NCI-H82 (cell line): Measurements from ENCODE around the gene CTRB2.

Experiments
- DNase-seq: peaks from one replicate; lab custom pipeline; 2025; lab: John Stamatoyannopoulos, UW

CTRB2 gene

GRCh38 chr16:75206749-75207451, at the start of gene CTRB2:
CTRB2 (minus strand) TSS chr16:75207161; CDS start chr16:75207141, 20 bp downstream.
- DNase-seq = no peak

DNA sequence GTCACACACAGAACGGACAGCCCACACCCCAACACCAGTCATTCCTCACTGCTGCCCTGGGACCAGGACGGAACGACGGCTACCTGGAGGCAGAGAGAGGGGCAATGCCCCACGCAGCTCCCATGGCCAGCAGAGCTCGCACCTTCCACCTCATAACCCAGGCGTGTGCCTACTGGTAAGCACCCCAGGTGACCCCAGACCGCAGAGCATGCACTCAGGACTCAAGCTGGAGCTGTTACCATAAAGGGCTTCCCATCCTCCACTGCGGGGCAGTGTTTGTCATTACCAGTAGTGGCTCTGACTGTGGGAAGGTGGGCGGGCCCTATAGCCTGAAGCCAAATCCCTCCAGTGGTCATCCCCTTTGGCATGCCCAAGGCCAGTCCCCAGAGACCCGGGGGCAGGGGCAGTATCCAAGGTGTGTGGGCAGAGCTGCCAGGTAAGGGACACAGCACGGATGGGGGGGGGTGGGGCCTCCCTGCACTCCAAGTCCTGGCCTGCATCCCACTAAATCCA, 49.2 kb upstream of the CTRB2 start:
- peak; percentile 63 for DNase-seq

- DNase-seq = no peak
Observed at GRCh38 chr16:75254359-75254837, 47.4 kb upstream of the CTRB2 start.

- no peak for DNase-seq
Observed at GRCh38 chr16:75252946-75253911, 46.3 kb upstream of the CTRB2 start.

DNA sequence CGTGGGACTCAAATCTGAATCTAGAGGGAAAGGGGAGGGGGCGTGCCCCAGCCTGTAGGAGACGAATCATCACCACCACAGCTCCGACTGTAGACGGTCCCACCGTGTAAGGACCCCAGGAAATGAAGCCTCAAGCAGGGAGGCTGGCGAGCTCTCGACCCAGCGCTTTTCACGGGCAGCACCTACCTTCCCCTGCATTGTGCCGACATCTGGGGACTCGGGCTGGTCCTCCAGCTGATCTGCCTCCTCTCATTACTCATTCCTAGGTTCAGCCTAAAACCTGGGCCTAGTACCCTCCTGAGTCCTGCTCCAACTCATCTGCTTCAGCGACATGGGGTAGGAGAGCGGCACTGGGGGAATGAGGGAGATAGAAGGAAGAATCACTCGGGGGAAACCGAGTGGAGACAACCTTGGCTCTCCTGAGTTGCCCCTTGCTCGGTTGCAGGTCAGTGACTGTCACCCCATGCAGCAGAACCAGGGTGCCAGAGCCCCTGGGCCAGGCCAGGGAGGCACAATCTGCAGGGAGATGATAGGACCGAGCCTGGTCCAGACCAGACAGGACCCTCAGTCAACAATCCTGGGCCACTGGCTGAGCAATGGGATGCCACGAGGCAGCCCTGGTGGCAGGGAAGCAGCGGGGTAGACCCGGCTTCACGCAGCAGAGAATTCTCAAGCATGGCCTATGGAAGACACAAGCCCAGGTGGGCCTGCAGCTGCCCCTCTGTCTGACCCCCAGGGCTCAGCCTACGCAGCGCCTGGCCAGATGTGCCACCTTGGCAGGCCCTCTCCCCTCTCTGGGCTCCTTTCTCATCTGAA, 45.3 kb upstream of the CTRB2 start:
- no peak for DNase-seq

GRCh38 chr16:75251280-75252048, 44.5 kb upstream of the CTRB2 start, which contains the start of gene BCAR1:
BCAR1 (minus strand) TSS chr16:75251624; CDS start chr16:75251482, 142 bp downstream.
- peak; percentile 89 for DNase-seq

DNA sequence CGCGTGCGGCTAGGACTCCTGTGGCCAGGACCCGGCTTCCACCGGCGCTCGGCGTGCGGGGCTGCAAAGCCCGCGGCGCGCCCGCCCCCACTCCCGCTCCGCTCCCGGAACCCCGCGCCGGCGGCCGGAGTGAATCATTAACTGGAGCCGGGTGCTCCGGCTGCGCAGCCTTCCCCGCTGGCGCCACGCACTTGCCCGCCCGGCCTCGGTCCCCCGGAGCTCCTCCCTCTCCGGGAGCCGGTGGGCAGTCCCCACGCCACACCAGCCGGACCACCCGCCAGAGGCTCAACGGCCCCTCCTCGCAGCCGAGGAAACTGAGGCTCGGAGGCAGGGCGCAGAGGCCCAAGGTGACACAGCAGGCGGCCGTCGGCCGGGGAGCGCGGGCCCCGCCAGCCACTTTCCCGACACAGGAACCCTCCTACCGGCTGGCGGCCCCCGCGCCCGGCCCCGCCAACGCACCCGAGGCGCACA, 43.9 kb upstream of the CTRB2 start:
- peak; percentile 41 for DNase-seq

GRCh38 chr16:75250089-75250808, 43.3 kb upstream of the CTRB2 start:
- no peak for DNase-seq

- no peak for DNase-seq
Observed at GRCh38 chr16:75249441-75249840, 42.5 kb upstream of the CTRB2 start.

GRCh38 chr16:75248536-75249380, 41.8 kb upstream of the CTRB2 start:
- no peak for DNase-seq

DNA sequence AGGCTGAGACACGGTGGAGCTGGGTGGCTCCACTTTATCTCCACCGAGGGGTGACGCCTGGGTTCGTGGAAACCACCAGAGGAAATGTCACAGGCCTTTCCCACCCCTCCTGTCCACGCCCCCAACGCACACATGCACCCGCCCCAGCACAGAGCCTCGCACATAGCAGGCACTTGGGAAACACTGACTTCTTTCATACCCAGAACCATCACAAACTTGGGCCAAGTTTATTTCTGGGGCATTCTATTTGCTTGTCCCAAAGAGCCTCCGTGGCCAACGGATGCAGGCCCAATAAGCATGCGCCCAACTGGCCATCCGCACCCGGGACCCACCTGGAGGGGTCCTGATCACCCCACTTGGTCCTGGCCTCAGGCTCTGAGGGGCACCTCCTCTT, 41.2 kb upstream of the CTRB2 start:
- DNase-seq = no peak

GRCh38 chr16:75247249-75247648, 40.3 kb upstream of the CTRB2 start:
- no peak for DNase-seq

GRCh38 chr16:75246504-75247205, 39.7 kb upstream of the CTRB2 start:
- DNase-seq = no peak

GRCh38 chr16:75244844-75245758, 38.1 kb upstream of the CTRB2 start:
- no peak for DNase-seq

DNA sequence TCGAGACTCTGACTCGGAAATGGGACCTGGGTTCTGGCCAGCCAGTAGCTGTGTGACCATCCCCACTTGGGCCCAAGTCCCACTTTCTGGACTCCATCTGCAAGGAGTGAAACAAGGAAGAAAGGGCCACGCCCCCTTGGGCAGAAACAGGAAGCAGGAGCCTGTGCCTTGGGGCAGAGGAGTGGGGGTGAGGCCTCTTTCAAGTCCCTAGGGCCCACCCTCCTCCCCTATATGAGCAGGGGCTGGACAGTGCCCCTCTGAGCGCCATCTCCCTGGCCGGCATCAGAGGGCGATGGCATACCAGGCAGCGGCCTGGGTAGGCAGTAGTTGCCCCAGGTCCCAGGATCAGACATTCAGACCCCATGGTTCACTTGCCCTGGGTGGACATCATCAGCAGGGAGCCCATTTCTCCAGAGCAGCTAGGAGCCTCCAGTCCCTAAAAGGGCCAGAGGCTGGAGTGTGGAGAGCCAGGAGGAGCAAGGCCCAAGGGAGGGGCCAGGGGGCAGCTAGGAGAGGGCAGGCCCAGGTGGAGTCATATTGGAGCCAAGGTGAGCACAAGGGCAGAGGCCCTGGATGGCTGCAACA, 37.4 kb upstream of the CTRB2 start:
- DNase-seq = no peak

DNA sequence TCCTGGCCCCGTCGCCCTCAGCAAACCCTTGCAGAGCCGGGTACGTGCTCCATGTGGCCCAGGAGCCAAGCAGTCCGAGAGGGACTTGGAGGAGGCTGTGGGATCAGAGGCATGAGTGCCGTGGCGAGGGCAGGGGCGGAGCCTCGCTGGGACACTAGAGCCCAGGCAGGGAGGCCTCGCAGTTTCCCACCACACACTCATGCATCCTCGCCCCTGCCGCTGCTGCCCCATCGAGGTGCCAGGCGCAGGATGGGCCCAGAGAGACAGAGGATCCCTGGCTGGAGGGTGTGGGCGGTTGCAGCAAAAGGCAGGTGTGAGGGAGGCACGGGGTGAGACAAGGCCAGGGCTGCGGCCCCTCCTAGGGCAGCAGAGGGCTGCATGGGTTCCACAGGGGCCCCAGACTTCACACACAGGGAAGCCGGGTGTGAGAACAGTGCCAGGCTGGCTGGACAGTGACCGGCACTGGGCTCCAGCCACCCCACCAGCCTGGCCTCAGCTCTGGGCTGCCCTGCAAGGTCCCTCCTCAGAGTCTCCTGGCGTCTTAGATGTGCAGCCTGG, 36.8 kb upstream of the CTRB2 start:
- no peak for DNase-seq
